Measurements from ENCODE around the gene PPARA. TPM values are rescaled to one million over a fixed set of nuclear protein-coding genes. Genes with fewer than 3 reads are reported as not detected.
A peak's percentile ranks its signal among the peaks of the same experiment; 100 is the strongest.

The PPARA gene
- total RNA-seq, 3 donors from 2014 or later (not counting 1 experiment from before 2014, with no cell fraction given) = 20.1 to 27.8 (median 27.0) TPM

- Histone ChIP-seq H3K36me3 (ENCODE audit: control insufficient read depth, insufficient read depth, low read length) (peaks cover 50% of the 10 kb centered on the region), H3K27me3 (ENCODE audit: control insufficient read depth, insufficient read depth, low read length) (no peaks in the 10 kb centered on the region), H3K27ac (ENCODE audit: low read length) (no peak overlapping the region), H3K4me3 (ENCODE audit: low read length) (no peak overlapping the region), H3K4me1 (ENCODE audit: control insufficient read depth, insufficient read depth, low read length) (peaks cover 43% of the 10 kb centered on the region), H3K9me3 (ENCODE audit: control insufficient read depth, insufficient read depth, low read length) (no peaks in the 10 kb centered on the region)
- no peak for TF ChIP-seq CTCF (IDR thresholded peaks at IDR 0.05)
- Mint-ChIP-seq H3K9me3 (no peaks in the 10 kb centered on the region), H3K27me3 (ENCODE audit: low read depth in 2 of 2) (no peaks in the 10 kb centered on the region), H3K4me3 (no peak overlapping the region), H3K4me1 (peaks cover 43 to 46% of the 10 kb centered on the region in 2 donors), H3K36me3 (no peaks in the 10 kb centered on the region), H3K27ac (no peak overlapping the region)
- ATAC-seq (no peak), DNase-seq (no peak)
- 97% methylated on average over 12 of the region's 12 CpGs for WGBS (ENCODE audit: insufficient coverage)
- intact Hi-C loops (cut with micrococcal nuclease) = no loop called here
Measured at GRCh38 chr22:46272762-46273431, 122.6 kb downstream of the PPARA start.

GRCh38 chr22:46273432-46274148 lies 123.3 kb downstream of the PPARA start:
- ATAC-seq (no peak), DNase-seq (no peak)
- Histone ChIP-seq H3K4me3 (ENCODE audit: low read length) (no peak overlapping the region), H3K27me3 (ENCODE audit: control insufficient read depth, insufficient read depth, low read length) (no peaks in the 10 kb centered on the region), H3K9me3 (ENCODE audit: control insufficient read depth, insufficient read depth, low read length) (no peaks in the 10 kb centered on the region), H3K4me1 (ENCODE audit: control insufficient read depth, insufficient read depth, low read length) (peaks cover 44% of the 10 kb centered on the region), H3K27ac (ENCODE audit: low read length) (no peak overlapping the region), H3K36me3 (ENCODE audit: control insufficient read depth, insufficient read depth, low read length) (peaks cover 57% of the 10 kb centered on the region)
- H3K4me1 Mint-ChIP-seq = peaks cover 48 to 50% of the 10 kb centered on the region in 2 donors
- intact Hi-C loops (cut with micrococcal nuclease) = no loop called here
- WGBS (ENCODE audit: insufficient coverage) = 95% methylated on average over 12 of the region's 12 CpGs
- TF ChIP-seq CTCF (IDR thresholded peaks at IDR 0.05) = no peak
- H3K4me3 Mint-ChIP-seq = no peak overlapping the region
- no peaks in the 10 kb centered on the region for H3K36me3 Mint-ChIP-seq
- H3K27ac Mint-ChIP-seq = peak overlapping the region; percentile 24 to 29
- H3K9me3 Mint-ChIP-seq = no peaks in the 10 kb centered on the region
- no peaks in the 10 kb centered on the region for H3K27me3 Mint-ChIP-seq (ENCODE audit: low read depth in 2 of 2)

GRCh38 chr22:46274381-46274780 lies 124.1 kb downstream of the PPARA start:
- intact Hi-C loops (cut with micrococcal nuclease) = no loop called here
- WGBS (ENCODE audit: insufficient coverage) = 94% methylated on average over 8 of the region's 8 CpGs
- Mint-ChIP-seq H3K9me3 (no peaks in the 10 kb centered on the region), H3K27me3 (ENCODE audit: low read depth in 2 of 2) (no peaks in the 10 kb centered on the region), H3K4me1 (peaks cover 46 to 47% of the 10 kb centered on the region in 2 donors), H3K36me3 (no peaks in the 10 kb centered on the region), H3K27ac (no peak overlapping the region), H3K4me3 (no peak overlapping the region)
- Histone ChIP-seq H3K36me3 (ENCODE audit: control insufficient read depth, insufficient read depth, low read length) (peaks cover 62% of the 10 kb centered on the region), H3K9me3 (ENCODE audit: control insufficient read depth, insufficient read depth, low read length) (no peaks in the 10 kb centered on the region), H3K27me3 (ENCODE audit: control insufficient read depth, insufficient read depth, low read length) (no peaks in the 10 kb centered on the region), H3K4me1 (ENCODE audit: control insufficient read depth, insufficient read depth, low read length) (peaks cover 44% of the 10 kb centered on the region), H3K27ac (ENCODE audit: low read length) (no peak overlapping the region), H3K4me3 (ENCODE audit: low read length) (no peak overlapping the region)
- no peak for TF ChIP-seq CTCF (IDR thresholded peaks at IDR 0.05)
- DNase-seq = no peak
- ATAC-seq = no peak

Measured in natural killer cell (primary cell).